HG03095 (cell line): ENCODE data around the gene CYTH4.

ENCODE experiments used
- ATAC-seq: cut with Tn5 transposase; IDR thresholded peaks from one replicate; pipeline ENCODE4 v1.9.1; 2021; ENCODE audit warnings: moderate library complexity; ENCODE audit not compliant: unreplicated experiment

Gene CYTH4

DNA sequence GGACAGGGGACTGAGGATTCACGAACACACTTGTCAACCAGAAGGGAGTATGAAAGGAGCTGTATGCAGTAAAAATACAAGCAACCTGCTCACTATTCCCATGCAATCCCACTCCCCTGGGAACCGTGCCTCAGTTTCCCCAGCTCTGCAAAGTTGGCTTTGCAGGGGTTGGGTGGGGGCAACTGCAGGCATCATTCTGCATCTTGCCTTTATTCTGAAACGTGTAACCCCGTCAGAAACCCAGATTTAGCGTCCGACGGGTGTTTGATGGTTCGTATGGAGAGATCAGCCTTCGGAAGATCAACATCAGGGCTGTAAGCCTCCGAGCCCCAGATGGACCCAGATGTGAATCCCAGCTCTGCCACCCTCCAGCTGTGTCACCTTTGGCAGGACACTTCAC is 3.6 kb downstream of the CYTH4 start:
- ATAC-seq: no peak

DNA sequence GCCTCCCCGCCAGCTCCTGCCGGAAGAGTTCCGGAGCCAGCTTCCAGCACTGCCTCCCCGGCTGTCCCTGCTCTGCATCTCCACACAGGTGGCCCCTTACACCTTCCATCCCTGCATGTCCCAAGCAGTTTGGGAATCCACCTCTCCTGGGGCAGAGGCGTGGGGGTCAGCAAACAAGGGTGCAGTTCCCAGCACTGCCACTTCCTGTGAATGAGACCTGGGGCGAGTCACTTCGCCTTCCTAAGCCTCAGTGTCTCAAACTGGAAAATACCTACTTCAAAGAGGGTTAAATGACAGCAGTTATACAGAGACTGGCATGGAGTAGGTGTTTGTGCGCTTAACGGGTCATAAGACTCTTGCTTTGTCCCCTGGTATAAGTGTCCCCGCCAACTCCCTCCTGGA is 5.2 kb downstream of the CYTH4 start:
- no peak for ATAC-seq

DNA sequence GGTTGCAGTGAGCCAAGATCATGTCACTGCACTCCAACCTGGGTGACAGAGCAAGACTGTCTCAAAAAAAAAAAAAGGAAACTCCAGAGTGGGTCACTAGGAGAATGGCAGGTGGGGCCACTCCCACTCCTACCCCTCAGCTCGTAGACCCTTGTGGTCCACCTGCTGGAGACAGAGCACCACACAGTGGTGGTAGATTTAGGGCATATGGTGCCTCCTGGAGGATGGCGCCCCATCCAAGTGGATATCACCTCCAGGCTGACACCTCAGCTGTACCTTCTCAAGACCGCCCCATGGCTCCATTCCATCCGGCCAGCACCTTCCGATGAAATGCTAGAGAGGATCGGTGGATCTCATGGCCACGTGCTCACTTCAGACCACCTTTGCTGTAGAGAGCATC is 6.2 kb downstream of the CYTH4 start:
- ATAC-seq: no peak

DNA sequence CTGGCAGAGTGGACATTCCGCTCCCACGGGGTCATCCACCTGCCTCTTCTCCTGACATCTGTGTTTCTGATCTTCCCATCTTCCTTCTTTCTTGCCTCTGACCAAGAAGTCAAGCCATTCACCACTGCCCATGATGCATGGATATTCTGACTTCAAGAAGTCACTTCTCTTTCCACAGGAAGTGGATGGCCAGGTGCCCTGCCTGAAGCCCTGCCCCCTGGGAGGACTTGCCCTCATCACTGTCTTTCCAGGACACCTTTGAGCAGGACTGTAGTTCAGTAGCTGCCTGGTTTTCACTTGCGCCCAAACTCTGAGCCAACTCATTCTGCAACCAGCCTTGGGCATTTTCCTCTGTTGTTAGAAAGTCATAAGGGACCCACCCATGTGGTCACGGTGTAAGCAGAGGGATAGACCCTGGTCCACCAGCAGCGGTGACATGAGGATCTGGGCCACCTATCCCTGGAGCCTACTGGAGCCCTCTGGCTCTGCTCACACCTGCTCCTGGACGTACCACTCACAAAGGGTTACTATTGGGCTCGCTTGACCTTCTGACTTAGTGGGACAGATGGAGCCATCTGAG is 6.9 kb downstream of the CYTH4 start:
- ATAC-seq: no peak

DNA sequence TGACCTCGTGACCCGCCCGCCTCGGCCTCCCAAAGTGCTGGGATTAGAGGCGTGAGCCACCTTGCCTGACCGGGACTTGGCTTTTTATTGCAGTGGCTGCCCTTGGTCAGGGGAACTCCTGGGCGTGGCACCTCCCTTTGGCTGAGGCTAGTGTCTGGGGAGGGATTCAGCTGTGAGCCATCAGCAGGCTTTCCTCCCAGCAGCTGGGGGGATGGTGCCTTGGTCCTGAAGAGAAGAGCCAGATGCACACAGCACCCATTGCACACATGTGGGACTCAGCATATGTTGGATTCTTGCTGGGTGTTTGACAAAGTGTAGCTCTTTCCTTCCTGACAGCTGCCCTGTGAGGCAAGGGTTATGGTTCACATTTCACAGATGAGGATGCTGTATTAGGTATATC is 8.4 kb downstream of the CYTH4 start:
- no peak for ATAC-seq

DNA sequence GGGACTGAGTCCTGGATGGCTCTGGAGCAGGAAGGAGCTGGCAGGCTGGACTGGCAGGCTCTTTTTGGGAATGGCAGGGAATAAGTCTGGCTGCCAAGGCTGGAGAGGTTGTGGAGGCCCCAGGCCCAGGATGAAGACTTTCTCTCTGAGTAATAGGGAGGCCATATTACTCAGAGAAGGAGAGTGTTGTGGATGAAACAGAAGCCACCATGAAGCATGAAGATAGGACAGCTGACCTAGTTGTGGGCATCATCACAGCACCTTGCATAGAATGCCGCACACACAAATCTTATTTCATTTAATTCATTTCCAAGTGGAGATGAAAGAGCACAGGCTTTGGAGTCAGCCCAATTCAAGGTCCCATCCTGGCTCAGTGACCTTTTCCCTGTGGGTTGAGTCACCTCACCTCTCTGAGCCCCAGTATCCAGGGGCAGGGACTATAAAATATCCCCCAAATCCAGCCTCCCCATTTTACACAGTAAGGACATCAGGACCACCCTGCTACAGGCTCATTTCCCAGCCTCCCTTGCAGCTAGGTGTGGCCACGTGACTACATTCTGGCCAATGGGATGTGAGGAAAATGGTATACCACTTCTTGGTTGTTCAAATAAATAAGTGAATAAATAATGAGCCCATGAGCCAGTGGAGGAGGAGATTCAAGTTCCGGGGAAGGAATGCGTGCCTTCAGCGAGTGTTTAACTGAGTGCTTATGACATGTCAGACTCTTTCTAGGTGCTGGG is 9.4 kb downstream of the CYTH4 start:
- no peak for ATAC-seq

DNA sequence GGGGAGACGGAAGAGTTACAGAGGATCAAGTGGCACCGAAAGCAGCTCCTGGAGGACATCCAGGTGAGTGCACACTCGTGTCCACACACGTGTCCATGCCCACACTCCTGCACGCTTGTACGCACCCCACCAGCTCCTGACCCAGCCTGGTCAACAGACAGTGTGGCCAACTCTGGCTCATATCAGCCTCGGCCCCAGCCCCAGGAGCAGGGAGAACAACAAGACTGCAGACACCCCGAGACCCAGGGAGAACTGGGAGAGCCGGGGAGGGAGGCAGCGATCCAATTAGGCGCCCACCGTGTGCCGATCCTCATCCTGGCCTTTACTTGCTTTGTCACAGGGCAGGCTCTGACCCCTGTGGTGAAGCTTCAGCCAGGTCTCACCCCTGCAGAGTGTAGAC is 10.3 kb downstream of the CYTH4 start:
- ATAC-seq: no peak

DNA sequence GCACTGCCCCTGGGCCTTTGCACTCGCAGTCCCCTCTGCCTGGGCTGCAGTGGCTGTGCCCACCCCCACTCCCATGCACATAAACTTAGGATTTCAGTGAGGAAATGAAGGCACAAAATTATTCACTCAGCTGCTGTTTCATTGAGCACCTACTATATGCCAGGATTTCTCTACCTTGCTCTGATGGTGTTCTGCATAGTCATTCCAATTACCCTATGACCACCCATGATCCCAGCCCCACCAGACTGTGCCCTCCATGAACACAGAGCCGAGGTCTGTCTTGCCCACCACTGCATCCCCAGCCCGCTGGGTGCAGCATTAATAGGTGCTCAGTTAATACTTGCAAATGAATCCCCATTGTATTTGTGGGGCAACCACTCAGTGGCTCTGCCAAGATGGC is 10.9 kb downstream of the CYTH4 start:
- no peak for ATAC-seq

DNA sequence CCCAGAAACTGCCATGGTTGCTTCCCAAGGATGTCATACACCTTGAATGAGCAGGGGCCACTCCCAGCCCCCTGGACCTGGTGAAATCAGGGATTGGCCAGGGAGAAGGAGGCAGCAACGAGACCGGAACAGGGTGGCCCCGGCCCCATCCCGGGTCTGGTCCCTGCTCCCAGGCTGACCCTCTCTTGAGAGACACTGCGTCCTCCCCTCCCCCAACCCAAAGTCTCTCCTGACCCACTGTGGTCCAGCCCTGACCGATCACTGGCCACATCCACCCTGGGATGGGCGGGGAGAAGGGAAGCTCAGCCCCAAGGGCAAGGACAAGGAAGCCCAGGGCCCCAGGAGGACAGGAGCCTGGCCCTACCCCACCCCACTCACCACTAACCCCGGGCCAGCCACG is 12.4 kb downstream of the CYTH4 start:
- ATAC-seq: no peak

DNA sequence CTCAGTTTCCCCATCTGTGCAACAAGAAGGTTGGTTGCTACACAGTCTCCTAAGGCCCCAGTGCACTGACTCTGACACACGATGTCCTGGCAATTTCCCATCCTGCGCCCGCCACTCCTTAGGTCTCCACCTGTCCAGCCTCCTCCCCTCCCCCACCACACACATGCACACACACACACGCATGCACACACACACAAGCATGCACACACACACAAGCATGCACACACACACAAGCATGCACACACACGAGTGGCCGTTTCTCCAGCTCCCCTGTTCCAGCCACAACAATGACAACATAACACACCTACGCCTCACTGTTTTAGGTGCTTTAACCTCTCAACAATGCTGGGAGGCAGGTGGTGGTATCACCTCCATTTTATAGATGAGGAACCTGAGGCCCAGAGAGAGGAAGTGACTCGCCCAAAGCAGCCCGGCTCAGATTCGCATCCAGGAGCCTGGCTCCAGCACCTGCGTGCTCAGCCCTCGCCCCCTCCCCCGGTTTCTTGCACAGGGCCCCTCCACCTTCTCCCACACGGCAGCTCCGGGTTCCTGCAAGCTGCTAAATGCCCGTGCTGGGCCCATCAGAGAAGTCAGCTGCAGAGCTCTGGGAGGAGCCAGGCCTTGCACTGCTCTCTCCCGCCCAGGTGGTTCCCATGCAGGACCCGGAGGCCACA is 13.0 kb downstream of the CYTH4 start:
- ATAC-seq: no peak

DNA sequence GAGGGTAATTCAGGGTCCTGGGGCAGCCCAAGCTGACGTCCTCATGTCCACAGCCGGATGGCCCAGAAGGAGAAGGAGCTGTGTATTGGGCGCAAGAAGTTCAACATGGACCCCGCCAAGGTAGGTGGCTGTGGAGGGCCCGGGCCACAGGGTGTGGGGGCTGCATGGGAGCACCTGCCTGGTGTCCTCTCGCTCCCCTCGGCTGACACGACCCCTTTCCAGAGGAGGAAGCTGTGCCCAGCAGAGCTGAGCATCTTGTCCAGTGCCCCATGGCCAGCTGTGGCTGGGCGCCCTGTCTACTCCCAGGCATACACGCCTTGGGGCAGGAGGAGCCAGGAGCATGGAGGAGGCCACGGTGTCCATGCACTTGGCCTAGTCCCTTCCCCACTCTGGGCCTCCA is 13.6 kb downstream of the CYTH4 start:
- ATAC-seq: no peak

DNA sequence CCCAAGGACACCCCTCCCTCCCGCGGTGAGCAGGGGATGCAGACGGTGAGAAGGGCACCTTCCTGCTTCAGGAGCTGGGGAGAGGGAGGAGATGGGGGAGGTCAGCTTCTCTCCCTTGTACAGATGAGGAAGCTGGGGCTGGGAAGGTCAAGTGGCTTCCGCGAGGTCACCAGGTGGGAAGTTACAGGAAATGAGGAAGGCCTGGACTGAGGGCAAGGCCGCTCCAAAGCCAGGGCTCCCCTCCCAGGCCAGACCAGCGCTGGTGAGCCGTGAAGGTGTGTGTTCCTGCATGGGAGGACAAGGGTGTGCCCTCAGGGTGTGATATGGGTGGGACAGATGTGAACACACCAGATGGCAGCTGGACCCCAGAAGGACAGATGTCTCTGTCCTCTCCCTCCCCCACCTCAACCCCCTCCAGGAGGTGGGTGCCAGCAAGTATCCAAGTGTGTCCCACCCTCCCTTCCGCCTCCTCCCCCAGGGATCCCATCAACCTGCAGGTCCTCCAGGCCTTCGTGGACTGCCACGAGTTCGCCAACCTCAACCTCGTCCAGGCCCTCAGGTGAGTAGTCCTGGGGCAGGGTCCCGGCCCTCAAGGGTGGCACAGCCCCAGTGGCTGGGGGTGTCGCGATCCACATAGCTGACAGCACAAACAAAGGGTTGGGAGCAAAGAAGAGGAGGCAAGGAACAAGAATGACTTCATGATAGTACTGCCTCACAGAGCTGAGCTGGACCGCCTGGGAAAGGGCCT is 16.6 kb downstream of the CYTH4 start:
- ATAC-seq: no peak

DNA sequence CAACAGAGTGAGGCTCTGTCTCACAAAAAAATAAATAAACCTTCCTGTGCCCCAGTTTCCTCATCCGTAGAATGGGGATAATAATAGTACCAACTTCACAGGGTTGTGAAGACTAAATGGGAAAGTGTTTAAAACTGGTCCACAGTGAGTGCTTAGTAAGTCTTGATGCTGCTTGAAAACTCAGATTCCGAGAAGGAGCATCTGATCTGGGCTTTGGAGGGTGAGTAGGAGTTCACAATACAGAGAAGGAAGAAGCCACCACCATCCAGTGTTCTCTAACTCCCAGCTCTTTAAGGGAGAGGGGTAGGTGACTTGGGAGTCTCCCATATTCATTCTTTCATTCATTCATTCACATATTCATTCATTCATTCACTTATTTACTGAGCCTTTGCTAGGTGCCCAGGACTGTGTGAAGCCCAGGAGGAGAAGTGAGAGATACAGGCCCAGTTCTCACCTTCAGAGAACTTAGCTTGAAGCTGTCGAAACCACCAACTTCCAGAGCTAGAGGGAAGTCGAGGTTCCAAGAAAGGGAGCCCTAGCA is 17.7 kb downstream of the CYTH4 start:
- ATAC-seq: no peak

DNA sequence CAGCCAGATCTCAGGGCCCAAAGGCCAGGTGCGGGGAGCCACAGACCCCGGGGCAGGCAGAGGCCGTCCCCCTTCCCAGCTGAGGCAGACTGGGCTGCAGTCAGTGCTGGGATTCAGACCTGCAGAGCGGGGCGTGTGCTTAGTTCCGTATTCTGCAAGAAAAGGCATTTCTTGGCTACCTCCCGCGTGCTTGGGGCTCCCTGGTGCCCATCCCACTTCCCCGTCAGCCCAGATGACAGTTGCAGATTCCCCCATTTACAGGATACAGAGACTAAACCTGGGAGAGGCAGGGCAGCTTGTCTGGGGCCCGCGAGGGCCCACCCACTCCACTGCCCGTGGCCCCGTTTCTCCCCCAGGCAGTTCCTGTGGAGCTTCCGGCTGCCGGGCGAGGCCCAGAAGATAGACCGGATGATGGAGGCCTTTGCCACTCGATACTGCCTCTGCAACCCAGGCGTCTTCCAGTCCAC is 18.3 kb downstream of the CYTH4 start:
- ATAC-seq: no peak

DNA sequence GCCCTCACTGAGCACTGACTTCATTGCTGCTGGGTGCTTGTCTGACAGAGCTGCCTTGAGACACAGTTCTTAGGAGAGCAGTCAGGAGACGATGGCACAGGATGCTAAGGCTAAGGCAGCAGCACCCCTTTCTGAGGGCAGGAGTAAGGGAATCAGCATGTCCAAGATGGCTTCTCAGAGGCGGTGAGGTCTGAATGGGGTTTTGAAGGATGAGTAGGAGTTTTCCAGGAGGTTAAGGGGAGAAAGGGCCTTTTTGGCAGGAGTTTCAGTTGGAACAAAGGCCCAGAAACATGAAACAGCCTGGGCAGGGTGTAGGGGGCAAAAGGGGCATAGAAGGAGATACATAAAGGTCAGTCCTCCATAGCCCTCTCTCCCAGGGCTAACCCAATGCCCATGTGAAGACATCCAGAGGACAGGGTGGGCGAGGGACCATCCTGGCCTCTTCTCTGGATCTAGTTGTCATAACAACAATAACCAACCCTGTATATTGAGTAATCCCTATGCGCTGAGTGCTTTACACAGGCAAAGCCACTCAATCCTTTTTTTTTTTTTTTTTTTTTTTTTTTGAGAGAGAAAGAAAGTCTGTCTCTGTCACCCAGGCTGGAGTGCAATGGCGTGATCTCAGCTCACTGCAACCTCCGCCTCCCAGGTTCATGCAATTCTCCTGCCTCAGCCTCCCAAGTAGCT is 19.0 kb downstream of the CYTH4 start:
- ATAC-seq: no peak

DNA sequence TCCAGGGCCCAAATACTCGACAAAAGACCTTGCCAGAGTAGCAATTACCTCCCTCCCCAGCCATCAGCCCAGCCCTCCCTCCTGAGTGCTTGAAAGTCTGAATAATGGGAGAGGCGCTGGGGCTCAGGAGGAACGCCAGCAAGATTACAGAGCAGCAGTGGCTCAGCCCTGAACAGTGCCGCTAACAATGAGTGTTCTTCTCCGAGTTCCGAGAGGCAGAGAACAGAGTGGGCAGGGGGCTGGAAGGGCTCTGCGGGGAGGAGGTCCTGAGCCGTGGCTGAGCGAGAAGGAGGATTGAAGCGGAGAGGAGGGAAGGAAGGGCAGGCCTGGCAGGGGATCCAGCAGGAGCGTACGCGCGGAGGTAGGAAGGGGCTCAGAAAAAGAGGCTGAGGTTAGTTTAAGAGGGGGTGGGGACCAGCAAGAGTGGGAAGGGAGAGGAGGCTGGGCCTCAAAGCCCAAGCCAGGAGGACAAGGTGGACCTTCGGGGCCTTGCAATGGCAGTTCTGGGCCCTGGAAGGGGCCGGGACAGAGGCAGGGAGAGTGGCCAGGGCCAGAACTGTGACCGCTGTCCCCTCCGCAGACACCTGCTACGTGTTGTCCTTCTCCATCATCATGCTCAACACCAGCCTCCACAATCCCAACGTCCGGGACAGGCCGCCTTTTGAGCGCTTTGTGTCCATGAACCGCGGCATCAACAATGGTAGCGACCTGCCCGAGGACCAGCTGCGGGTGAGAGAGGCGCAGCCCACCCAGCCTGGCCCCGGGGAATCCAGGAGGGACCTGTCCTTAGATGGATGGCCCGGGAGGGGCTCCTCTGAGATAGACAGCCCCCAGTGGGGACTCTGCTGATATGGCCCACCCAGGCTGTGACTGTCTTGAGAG is 20.6 kb downstream of the CYTH4 start:
- no peak for ATAC-seq

DNA sequence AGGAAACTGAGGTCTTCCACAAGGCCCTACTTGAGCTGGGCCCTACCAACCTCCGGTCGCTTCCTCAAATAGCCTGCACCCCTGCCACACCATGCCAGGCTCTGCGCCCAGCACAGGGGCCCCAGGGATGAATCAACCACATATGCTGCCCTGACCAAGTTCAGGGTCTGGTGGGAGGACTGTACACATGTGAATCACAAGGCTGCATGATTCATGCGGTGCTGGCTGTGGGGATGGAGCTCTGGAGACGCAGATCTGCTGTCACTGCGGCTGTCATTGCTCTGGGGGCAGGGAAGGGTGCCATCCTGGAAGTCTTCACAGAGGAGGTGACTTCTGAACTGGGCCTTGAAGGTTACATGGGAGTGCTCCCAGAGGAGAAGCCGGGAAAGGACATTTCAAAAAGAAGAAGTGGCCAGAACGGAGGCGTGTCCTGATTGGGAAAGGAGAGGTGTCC is 21.5 kb downstream of the CYTH4 start:
- no peak for ATAC-seq

DNA sequence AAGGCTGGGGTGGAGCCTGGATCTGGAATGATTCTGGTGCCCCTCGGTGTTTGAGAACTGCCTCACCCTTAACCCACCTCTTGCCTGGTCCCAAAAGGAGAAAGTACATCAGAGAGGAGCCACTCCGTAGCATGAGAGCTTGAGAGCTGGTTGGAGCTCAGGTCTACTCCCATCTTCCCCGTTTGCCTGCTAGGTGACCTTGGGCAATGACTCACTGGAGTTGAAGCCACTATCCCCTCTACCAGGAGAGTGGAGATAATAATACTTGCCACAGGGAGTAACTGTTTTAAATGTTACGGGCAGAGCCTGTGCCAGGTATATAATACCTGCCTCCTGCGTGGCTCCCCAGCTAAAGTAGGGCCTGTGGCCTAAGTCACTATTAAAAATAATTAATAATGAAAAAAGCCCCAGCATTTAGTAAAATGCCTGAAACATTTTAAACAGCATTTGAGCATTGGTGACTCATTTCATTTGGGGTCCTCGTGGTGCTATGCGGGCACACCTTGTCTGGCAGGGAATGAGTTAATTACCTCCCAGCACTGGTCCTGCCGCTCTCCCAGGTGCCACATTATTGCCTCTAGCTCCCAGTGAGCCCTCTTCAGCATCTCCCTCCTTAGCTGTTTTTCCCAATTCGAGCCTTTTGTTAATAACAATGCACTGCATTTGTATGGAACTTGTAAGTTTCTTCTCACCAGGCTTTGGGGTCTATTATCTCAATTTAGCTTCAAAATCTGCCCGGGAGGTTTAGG is 22.5 kb downstream of the CYTH4 start:
- ATAC-seq: no peak

DNA sequence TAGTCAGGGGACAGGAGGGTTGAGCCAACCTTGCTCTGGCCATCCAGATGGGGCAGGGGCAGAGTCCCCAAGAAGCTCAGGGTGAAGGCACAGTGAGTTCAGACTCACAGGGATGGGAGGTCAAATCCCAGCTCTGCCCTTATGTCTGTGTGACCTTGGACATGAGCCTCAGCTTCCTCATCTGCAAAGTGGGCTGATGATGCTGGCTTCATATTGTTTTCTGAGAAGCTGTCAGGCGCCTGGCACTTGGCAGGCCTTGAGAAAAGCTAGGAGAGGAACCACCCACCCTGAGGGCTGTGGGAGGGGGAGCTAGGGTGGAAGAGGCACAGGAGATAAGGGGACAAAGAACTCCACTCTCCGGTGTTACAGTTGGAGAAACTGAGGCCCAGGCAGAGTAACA is 23.6 kb downstream of the CYTH4 start:
- no peak for ATAC-seq
